WTC11 (cell line): Measurements from ENCODE around the gene DAB1. TPM values are rescaled to one million over a fixed set of nuclear protein-coding genes. Genes with fewer than 3 reads are reported as not detected.

Experiments
- ATAC-seq: fragments of 200-7000 bp; cut with Tn5 transposase; 2 replicates; pipeline ENCODE4 v1.10.0; 2021; ENCODE audit warnings: mild to moderate bottlenecking, moderate library complexity
- CTCF ChIA-PET: fragments of 300-600 bp; sonication (Branson Sonifier 250); formaldehyde crosslinking; loops from one replicate; lab custom pipeline; 2021; ENCODE audit warnings: antibody characterized with exemption; lab: Charles Lee
- POLR2A ChIA-PET: fragments of 350-600 bp; sonication (Branson Sonifier 250); formaldehyde crosslinking; loops from one replicate; lab custom pipeline; 2021; ENCODE audit warnings: antibody characterized with exemption; lab: Charles Lee
- DNase-seq: peaks from one replicate; pipeline ENCODE4 v3.0.0; 2021; ENCODE audit warnings: low spot score
- H3K27ac Mint-ChIP-seq: 2 replicates; pipeline ENCODE4 v1.8.0; 2021; ENCODE audit warnings: mixed read lengths
- H3K27me3 Mint-ChIP-seq: 2 replicates; pipeline ENCODE4 v1.8.0; 2021; ENCODE audit warnings: low read depth, mild to moderate bottlenecking, moderate library complexity, mixed read lengths
- H3K36me3 Mint-ChIP-seq: 2 replicates; pipeline ENCODE4 v1.8.0; 2021; ENCODE audit warnings: mixed read lengths
- H3K4me1 Mint-ChIP-seq: 2 replicates; pipeline ENCODE4 v1.8.0; 2022; ENCODE audit warnings: mixed read lengths
- H3K4me3 Mint-ChIP-seq: 2 replicates; pipeline ENCODE4 v1.8.0; 2021; ENCODE audit warnings: mild to moderate bottlenecking, moderate library complexity, mixed read lengths
- H3K9me3 Mint-ChIP-seq: 2 replicates; pipeline ENCODE4 v1.8.0; 2021; ENCODE audit warnings: mixed read lengths
- E2F5 ChIP-seq: sonication (generic); formaldehyde crosslinking; IDR thresholded peaks from 2 replicates; pipeline ENCODE4 v1.8.1; 2022; ENCODE audit warnings: mild to moderate bottlenecking, moderate library complexity, missing genetic modification reagents
- ERG ChIP-seq: fragments of 250-450 bp; sonication (Bioruptor Pico); IDR thresholded peaks from 2 replicates; pipeline ENCODE4 v1.8.0; 2021; ENCODE audit warnings: mild to moderate bottlenecking
- FOXK1 ChIP-seq: sonication (generic); formaldehyde crosslinking; IDR thresholded peaks from 2 replicates; pipeline ENCODE4 v1.8.0; 2022; ENCODE audit warnings: mild to moderate bottlenecking, moderate library complexity, missing genetic modification reagents
- JUN ChIP-seq: sonication (generic); formaldehyde crosslinking; IDR thresholded peaks from 2 replicates; pipeline ENCODE4 v1.8.0; 2023; ENCODE audit warnings: mild to moderate bottlenecking, missing genetic modification reagents
- OVOL2 ChIP-seq: fragments of 250-450 bp; sonication (Bioruptor Pico); IDR thresholded peaks from 2 replicates; pipeline ENCODE4 v1.9.0; 2021; ENCODE audit warnings: mild to moderate bottlenecking, borderline replicate concordance
- PRDM15 ChIP-seq: sonication (generic); formaldehyde crosslinking; IDR thresholded peaks from 2 replicates; pipeline ENCODE4 v1.8.0; 2022; ENCODE audit warnings: missing genetic modification reagents
- TCF7 ChIP-seq: sonication (generic); formaldehyde crosslinking; IDR thresholded peaks from 2 replicates; pipeline ENCODE4 v1.8.0; 2022; ENCODE audit warnings: mild to moderate bottlenecking, low read depth, missing genetic modification reagents, moderate library complexity
- ZBTB21 ChIP-seq: sonication (generic); formaldehyde crosslinking; IDR thresholded peaks from 2 replicates; pipeline ENCODE4 v1.8.1; 2023; ENCODE audit warnings: mild to moderate bottlenecking, missing genetic modification reagents, borderline replicate concordance
- ZNF121 ChIP-seq: sonication (generic); formaldehyde crosslinking; IDR thresholded peaks from 2 replicates; pipeline ENCODE4 v1.8.0; 2023; ENCODE audit warnings: missing genetic modification reagents
- ZNF219 ChIP-seq: sonication (generic); formaldehyde crosslinking; IDR thresholded peaks from 2 replicates; pipeline ENCODE4 v1.8.0; 2023; ENCODE audit warnings: missing genetic modification reagents, mild to moderate bottlenecking, borderline replicate concordance
- ZNF232 ChIP-seq: sonication (generic); formaldehyde crosslinking; IDR thresholded peaks from 2 replicates; pipeline ENCODE4 v1.8.0; 2022; ENCODE audit warnings: mild to moderate bottlenecking, missing genetic modification reagents
- ZNF532 ChIP-seq: fragments of 250-450 bp; sonication (Bioruptor Pico); IDR thresholded peaks from 2 replicates; pipeline ENCODE4 v1.9.0; 2021; ENCODE audit warnings: mild to moderate bottlenecking, borderline replicate concordance
- ZNF671 ChIP-seq: fragments of 250-450 bp; sonication (Bioruptor Pico); IDR thresholded peaks from 2 replicates; pipeline ENCODE4 v1.8.0; 2021; ENCODE audit warnings: mild to moderate bottlenecking
- total RNA-seq: library from RNA; stranded (reverse); gene quantifications from 3 replicates; pipeline ENCODE4 v1.2.3, GENCODE V29; 2021
- TF ChIP-seq, protein P1 (sequence below): sonication (generic); formaldehyde crosslinking; IDR thresholded peaks from 2 replicates; pipeline ENCODE4 v1.8.0; 2023; ENCODE audit warnings: missing genetic modification reagents
- TF ChIP-seq, protein P2 (sequence below): fragments of 250-450 bp; sonication (Bioruptor Pico); IDR thresholded peaks from 2 replicates; pipeline ENCODE4 v2.1.2; 2022; ENCODE audit warnings: mild to moderate bottlenecking, moderate library complexity
- TF ChIP-seq, protein P3 (sequence below): sonication (generic); formaldehyde crosslinking; IDR thresholded peaks from 2 replicates; pipeline ENCODE4 v1.8.0; 2022; ENCODE audit warnings: mild to moderate bottlenecking, missing genetic modification reagents

Gene DAB1
- total RNA-seq, 1 experiment from 2014 or later, result 10.7 TPM

GRCh38 chr1:57188168-57188567, 235.7 kb downstream of the DAB1 start:
- no peak overlapping the region for H3K4me3 Mint-ChIP-seq
- CTCF ChIA-PET, result no interaction called here
- DNase-seq (no peak), ATAC-seq (no peak)
- H3K9me3 Mint-ChIP-seq, result no peaks in the 10 kb centered on the region
- no peaks in the 10 kb centered on the region for H3K36me3 Mint-ChIP-seq
- H3K27ac Mint-ChIP-seq, result no peak overlapping the region
- POLR2A ChIA-PET, result no interaction called here
- H3K4me1 Mint-ChIP-seq, result no peaks in the 10 kb centered on the region
- no peak for TF ChIP-seq ERG (CRISPR knock-in tag)
- no peak for TF ChIP-seq OVOL2
- TF ChIP-seq E2F5, result no peak
- TF ChIP-seq, protein P1, sequence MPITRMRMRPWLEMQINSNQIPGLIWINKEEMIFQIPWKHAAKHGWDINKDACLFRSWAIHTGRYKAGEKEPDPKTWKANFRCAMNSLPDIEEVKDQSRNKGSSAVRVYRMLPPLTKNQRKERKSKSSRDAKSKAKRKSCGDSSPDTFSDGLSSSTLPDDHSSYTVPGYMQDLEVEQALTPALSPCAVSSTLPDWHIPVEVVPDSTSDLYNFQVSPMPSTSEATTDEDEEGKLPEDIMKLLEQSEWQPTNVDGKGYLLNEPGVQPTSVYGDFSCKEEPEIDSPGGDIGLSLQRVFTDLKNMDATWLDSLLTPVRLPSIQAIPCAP (CRISPR knock-in tag), result no peak
- no peak for TF ChIP-seq ZNF121 (CRISPR knock-in tag)
- no peak for TF ChIP-seq ZNF232 (CRISPR knock-in tag)
- no peak for TF ChIP-seq JUN (CRISPR knock-in tag)
- no peak for TF ChIP-seq ZNF532 (CRISPR knock-in tag)
- TF ChIP-seq, protein P2, sequence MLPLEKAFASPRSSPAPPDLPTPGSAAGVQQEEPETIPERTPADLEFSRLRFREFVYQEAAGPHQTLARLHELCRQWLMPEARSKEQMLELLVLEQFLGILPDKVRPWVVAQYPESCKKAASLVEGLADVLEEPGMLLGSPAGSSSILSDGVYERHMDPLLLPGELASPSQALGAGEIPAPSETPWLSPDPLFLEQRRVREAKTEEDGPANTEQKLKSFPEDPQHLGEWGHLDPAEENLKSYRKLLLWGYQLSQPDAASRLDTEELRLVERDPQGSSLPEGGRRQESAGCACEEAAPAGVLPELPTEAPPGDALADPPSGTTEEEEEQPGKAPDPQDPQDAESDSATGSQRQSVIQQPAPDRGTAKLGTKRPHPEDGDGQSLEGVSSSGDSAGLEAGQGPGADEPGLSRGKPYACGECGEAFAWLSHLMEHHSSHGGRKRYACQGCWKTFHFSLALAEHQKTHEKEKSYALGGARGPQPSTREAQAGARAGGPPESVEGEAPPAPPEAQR (CRISPR knock-in tag), result no peak
- TF ChIP-seq ZNF219 (CRISPR knock-in tag), result no peak
- TF ChIP-seq PRDM15 (CRISPR knock-in tag), result no peak
- H3K27me3 Mint-ChIP-seq, result no peaks in the 10 kb centered on the region

- DNase-seq (no peak), ATAC-seq (no peak)
- Mint-ChIP-seq H3K4me1 (no peaks in the 10 kb centered on the region), H3K4me3 (no peak overlapping the region), H3K27me3 (no peaks in the 10 kb centered on the region), H3K36me3 (no peaks in the 10 kb centered on the region), H3K27ac (no peak overlapping the region), H3K9me3 (no peaks in the 10 kb centered on the region)
- ChIA-PET POLR2A (no interaction called here), CTCF (no interaction called here)
- TF ChIP-seq ZBTB21 (CRISPR knock-in tag) (no peak), FOXK1 (CRISPR knock-in tag) (no peak), TCF7 (CRISPR knock-in tag) (no peak), ZNF671 (no peak), E2F5 (no peak), ERG (CRISPR knock-in tag) (no peak)
- TF ChIP-seq, protein P3, sequence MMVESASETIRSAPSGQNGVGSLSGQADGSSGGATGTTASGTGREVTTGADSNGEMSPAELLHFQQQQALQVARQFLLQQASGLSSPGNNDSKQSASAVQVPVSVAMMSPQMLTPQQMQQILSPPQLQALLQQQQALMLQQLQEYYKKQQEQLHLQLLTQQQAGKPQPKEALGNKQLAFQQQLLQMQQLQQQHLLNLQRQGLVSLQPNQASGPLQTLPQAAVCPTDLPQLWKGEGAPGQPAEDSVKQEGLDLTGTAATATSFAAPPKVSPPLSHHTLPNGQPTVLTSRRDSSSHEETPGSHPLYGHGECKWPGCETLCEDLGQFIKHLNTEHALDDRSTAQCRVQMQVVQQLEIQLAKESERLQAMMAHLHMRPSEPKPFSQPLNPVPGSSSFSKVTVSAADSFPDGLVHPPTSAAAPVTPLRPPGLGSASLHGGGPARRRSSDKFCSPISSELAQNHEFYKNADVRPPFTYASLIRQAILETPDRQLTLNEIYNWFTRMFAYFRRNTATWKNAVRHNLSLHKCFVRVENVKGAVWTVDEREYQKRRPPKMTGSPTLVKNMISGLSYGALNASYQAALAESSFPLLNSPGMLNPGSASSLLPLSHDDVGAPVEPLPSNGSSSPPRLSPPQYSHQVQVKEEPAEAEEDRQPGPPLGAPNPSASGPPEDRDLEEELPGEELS, result no peak
Measured at GRCh38 chr1:57186455-57186854, 237.4 kb downstream of the DAB1 start.
